B cell (primary cell): Measurements from ENCODE around the gene RPA1.

ENCODE experiments used
- CTCF ChIP-seq: fragments of 200-600 bp; IDR thresholded peaks from one replicate; pipeline ENCODE4 v1.8.0; 2022; ENCODE audit warnings: antibody characterized with exemption, mild to moderate bottlenecking
- EZH2 ChIP-seq: IDR thresholded peaks from 2 replicates; pipeline ENCODE4 v1.6.1; 2012; ENCODE audit warnings: borderline replicate concordance, low read depth, mild to moderate bottlenecking, moderate library complexity, low read length; ENCODE audit not compliant: insufficient read depth, poor library complexity, severe bottlenecking

- TF ChIP-seq CTCF (no peak), EZH2 (no peak)
These were observed 21.2 kb upstream of the RPA1 start for GRCh38 chr17:1808644-1809043.
